Panc1 (cell line): ENCODE data around the gene CYP24A1. TPM values are rescaled to one million over a fixed set of nuclear protein-coding genes. Genes with fewer than 3 reads are reported as not detected.

Source experiments
- ATAC-seq: fragments of 200-7000 bp; cut with Tn5 transposase; 2 replicates; pipeline ENCODE4 v1.9.1; 2020; ENCODE audit warnings: mild to moderate bottlenecking, moderate library complexity
- BruUV-seq: library from RNA; stranded (reverse); fragments of 400-500 nt; replicated peaks from 2 replicates; lab custom pipeline; 2021; lab: Mats Ljungman, UMichigan
- CTCF ChIA-PET: fragments of 300-600 bp; sonication (Branson Sonifier 250); formaldehyde crosslinking; loops from one replicate; lab custom pipeline; 2022; ENCODE audit warnings: antibody characterized with exemption; lab: Charles Lee
- POLR2A ChIA-PET: fragments of 300-600 bp; sonication (Branson Sonifier 250); formaldehyde crosslinking; loops from one replicate; lab custom pipeline; 2022; ENCODE audit warnings: antibody characterized with exemption; lab: Charles Lee
- DNase-seq: peaks from one replicate; pipeline ENCODE4 v3.0.0-alpha.2; 2010; ENCODE audit warnings: low read depth, low spot score
- H3K27ac ChIP-seq: 2 replicates; pipeline ENCODE4 v1.5.1; 2011; ENCODE audit warnings: mild to moderate bottlenecking, low read length, inconsistent platforms
- H3K27me3 ChIP-seq: fragments of 200-500 bp; sonication (Bioruptor generic); 2 replicates; pipeline ENCODE4 v1.6.0; 2014; ENCODE audit warnings: low read length, inconsistent platforms; ENCODE audit not compliant: control insufficient read depth, insufficient read depth
- H3K36me3 ChIP-seq: fragments of 200-500 bp; sonication (Bioruptor generic); 2 replicates; pipeline ENCODE4 v1.5.1; 2014; ENCODE audit warnings: inconsistent platforms, mild to moderate bottlenecking, low read length, moderate library complexity; ENCODE audit not compliant: control insufficient read depth, insufficient read depth
- H3K4me1 ChIP-seq: 2 replicates; pipeline ENCODE4 v1.5.1; 2011; ENCODE audit warnings: inconsistent platforms, mild to moderate bottlenecking, low read length, moderate library complexity; ENCODE audit not compliant: control insufficient read depth, insufficient read depth
- H3K4me3 ChIP-seq, 2 experiments: 2 replicates each; pipeline ENCODE4 v1.5.1; 2011 to 2012; ENCODE audit warnings: low read depth in 2 of 2, low read length in 2 of 2, mild to moderate bottlenecking in 2 of 2, inconsistent platforms in 1 of 2, moderate library complexity in 1 of 2
- H3K9me3 ChIP-seq: fragments of 200-500 bp; sonication (Bioruptor generic); 2 replicates; pipeline ENCODE4 v1.5.1; 2014; ENCODE audit warnings: low read depth, mild to moderate bottlenecking, inconsistent platforms, low read length, moderate library complexity; ENCODE audit not compliant: control insufficient read depth, insufficient read depth
- POLR2AphosphoS5 ChIP-seq: IDR thresholded peaks from 2 replicates; pipeline ENCODE4 v1.6.1; 2012; ENCODE audit warnings: mild to moderate bottlenecking, low read depth, low read length, moderate library complexity
- SIN3A ChIP-seq: IDR thresholded peaks from 2 replicates; pipeline ENCODE4 v1.6.1; 2012; ENCODE audit warnings: low read depth, mild to moderate bottlenecking, low read length, moderate library complexity, borderline replicate concordance; ENCODE audit not compliant: insufficient read depth
- TCF7L2 ChIP-seq: IDR thresholded peaks from 2 replicates; pipeline ENCODE4 v1.6.1; 2011; ENCODE audit warnings: mild to moderate bottlenecking, low read depth, low read length, inconsistent platforms
- in situ Hi-C: cut with HindIII; loops from 2 replicates; pipeline ENCODE4 v1.10.0; 2016; ENCODE audit warnings: low sequenced_read_pairs, low pct_unique_long_range_greater_than_20kb
- intact Hi-C: fragments of 100-400 bp; cut with micrococcal nuclease; formaldehyde crosslinking; loops from one replicate; pipeline ENCODE4 v1.10.0; 2022; ENCODE audit not compliant: unreplicated experiment
- total RNA-seq: library from RNA; stranded (reverse); gene quantifications from one replicate; pipeline ENCODE4 v1.2.1, GENCODE V29; 2021; ENCODE audit not compliant: unreplicated experiment
- TF ChIP-seq, protein P1 (sequence below): fragments of 450-650 bp; IDR thresholded peaks from 2 replicates; pipeline ENCODE4 v1.5.1; 2017; ENCODE audit warnings: mild to moderate bottlenecking
- TF ChIP-seq, protein P2 (sequence below), 2 experiments: IDR thresholded peaks; 2 replicates each; pipeline ENCODE4 v1.6.1; 2011 to 2012; ENCODE audit warnings: low read depth in 2 of 2, control low read depth in 1 of 2, low read length in 1 of 2, mild to moderate bottlenecking in 1 of 2, moderate library complexity in 1 of 2; ENCODE audit not compliant: insufficient read depth in 1 of 2

Gene CYP24A1
- total RNA-seq, 1 experiment from 2014 or later, result 3.0 TPM

DNA sequence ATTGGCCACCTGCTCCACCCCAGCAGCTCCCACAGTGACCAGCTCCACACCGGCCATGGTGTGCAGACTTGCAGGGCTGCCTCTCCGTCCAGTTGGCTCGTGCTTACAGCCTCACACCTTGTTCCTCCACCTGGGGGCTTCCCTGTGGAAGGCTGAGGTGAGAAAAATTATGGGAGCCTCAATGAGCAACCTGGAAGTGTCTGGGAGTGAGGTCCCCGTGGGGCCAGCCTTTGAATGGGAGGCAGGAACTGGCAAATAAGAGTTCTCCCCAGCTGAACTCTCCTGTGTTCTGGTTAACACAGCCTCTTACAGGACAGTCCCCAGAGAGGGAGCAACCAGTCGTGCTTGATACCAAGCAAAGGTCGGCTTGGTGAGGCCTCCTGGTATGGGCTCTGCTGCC is 30.3 kb upstream of the CYP24A1 start:
- no peak overlapping the region for H3K27ac ChIP-seq
- H3K9me3 ChIP-seq, result no peaks in the 10 kb centered on the region
- intact Hi-C loops (no loop called here), in situ Hi-C loops (no loop called here)
- H3K36me3 ChIP-seq, result no peaks in the 10 kb centered on the region; the same call in 1 of the 2 replicates
- POLR2A ChIA-PET, result interaction anchor here (0.6 kb wide), 1 partner anchor 131 kb away, joined by 3 read pairs; no protein-coding TSS in a partner anchor
- H3K4me3 ChIP-seq, result no peak overlapping the region
- no peaks in the 10 kb centered on the region for H3K27me3 ChIP-seq
- no peak for TF ChIP-seq TCF7L2
- TF ChIP-seq, protein P1, sequence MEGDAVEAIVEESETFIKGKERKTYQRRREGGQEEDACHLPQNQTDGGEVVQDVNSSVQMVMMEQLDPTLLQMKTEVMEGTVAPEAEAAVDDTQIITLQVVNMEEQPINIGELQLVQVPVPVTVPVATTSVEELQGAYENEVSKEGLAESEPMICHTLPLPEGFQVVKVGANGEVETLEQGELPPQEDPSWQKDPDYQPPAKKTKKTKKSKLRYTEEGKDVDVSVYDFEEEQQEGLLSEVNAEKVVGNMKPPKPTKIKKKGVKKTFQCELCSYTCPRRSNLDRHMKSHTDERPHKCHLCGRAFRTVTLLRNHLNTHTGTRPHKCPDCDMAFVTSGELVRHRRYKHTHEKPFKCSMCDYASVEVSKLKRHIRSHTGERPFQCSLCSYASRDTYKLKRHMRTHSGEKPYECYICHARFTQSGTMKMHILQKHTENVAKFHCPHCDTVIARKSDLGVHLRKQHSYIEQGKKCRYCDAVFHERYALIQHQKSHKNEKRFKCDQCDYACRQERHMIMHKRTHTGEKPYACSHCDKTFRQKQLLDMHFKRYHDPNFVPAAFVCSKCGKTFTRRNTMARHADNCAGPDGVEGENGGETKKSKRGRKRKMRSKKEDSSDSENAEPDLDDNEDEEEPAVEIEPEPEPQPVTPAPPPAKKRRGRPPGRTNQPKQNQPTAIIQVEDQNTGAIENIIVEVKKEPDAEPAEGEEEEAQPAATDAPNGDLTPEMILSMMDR, result no peak
- TF ChIP-seq, protein P2, sequence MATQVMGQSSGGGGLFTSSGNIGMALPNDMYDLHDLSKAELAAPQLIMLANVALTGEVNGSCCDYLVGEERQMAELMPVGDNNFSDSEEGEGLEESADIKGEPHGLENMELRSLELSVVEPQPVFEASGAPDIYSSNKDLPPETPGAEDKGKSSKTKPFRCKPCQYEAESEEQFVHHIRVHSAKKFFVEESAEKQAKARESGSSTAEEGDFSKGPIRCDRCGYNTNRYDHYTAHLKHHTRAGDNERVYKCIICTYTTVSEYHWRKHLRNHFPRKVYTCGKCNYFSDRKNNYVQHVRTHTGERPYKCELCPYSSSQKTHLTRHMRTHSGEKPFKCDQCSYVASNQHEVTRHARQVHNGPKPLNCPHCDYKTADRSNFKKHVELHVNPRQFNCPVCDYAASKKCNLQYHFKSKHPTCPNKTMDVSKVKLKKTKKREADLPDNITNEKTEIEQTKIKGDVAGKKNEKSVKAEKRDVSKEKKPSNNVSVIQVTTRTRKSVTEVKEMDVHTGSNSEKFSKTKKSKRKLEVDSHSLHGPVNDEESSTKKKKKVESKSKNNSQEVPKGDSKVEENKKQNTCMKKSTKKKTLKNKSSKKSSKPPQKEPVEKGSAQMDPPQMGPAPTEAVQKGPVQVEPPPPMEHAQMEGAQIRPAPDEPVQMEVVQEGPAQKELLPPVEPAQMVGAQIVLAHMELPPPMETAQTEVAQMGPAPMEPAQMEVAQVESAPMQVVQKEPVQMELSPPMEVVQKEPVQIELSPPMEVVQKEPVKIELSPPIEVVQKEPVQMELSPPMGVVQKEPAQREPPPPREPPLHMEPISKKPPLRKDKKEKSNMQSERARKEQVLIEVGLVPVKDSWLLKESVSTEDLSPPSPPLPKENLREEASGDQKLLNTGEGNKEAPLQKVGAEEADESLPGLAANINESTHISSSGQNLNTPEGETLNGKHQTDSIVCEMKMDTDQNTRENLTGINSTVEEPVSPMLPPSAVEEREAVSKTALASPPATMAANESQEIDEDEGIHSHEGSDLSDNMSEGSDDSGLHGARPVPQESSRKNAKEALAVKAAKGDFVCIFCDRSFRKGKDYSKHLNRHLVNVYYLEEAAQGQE (IDR thresholded peaks at IDR 0.05; ENCODE audit: insufficient read depth in 1 of 2, low read depth in 2 of 2, low read length in 1 of 2), result no peak
- no peak for TF ChIP-seq SIN3A
- DNase-seq (no peak), ATAC-seq (no peak)
- CTCF ChIA-PET, result no interaction called here
- no TSS peak for BruUV-seq
- H3K4me1 ChIP-seq, result peaks cover under 1% of the 10 kb centered on the region

DNA sequence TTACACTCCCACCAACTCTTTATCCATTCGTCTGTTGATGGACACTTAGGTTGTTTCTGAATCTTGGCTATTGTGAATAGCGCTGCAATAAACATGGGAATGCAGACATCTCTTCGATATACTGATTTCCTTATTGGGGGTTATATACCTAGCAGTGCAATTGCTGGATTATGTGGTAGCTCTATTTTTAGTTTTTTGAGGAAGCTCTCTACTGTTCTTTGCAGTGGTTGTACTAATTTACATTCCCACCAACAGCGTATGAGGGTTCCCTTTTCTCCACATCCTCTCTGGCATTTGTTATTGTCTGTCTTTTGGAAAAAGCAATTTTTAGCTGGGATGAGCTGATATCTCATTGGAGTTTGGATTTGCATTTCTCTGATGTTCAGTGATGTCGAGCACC is 29.5 kb upstream of the CYP24A1 start:
- Histone ChIP-seq H3K4me3 (no peak overlapping the region), H3K27me3 (no peaks in the 10 kb centered on the region), H3K36me3 (no peaks in the 10 kb centered on the region; the same call in 1 of the 2 replicates), H3K4me1 (no peaks in the 10 kb centered on the region), H3K9me3 (no peaks in the 10 kb centered on the region), H3K27ac (no peak overlapping the region)
- ChIA-PET POLR2A (no interaction called here), CTCF (no interaction called here)
- intact Hi-C loops (no loop called here), in situ Hi-C loops (no loop called here)
- no peak for ATAC-seq
- BruUV-seq, result no TSS peak
- TF ChIP-seq, protein P1, result no peak
- TF ChIP-seq POLR2AphosphoS5 (no peak), SIN3A (no peak), TCF7L2 (no peak)
- TF ChIP-seq, protein P2 (IDR thresholded peaks at IDR 0.05; ENCODE audit: insufficient read depth in 1 of 2, low read depth in 2 of 2, low read length in 1 of 2), result no peak
- no peak for DNase-seq
